Measurements from ENCODE around the gene THOC1.

GRCh38 chr18:215448-216010, 52.3 kb downstream of the THOC1 start:
- TF ChIP-seq MAX (IDR thresholded peaks at IDR 0.05; ENCODE audit: low read depth, low read length) (no peak), POLR2A (IDR thresholded peaks at IDR 0.05; ENCODE audit: extremely low read depth, insufficient read length) (no peak), CTCF (IDR thresholded peaks at IDR 0.05; ENCODE audit: low read depth, low read length) (no peak)

All from NB4 (cell line).